ENCODE results near the gene PTK6.

Gene PTK6

GRCh38 chr20:63536997-63537524 is at the start of gene PTK6:
PTK6 (minus strand) TSS chr20:63537376; CDS start chr20:63537314, 62 bp downstream.
- no peak for DNase-seq (ENCODE audit: low read depth)
- no peak for TF ChIP-seq CTCF (IDR thresholded peaks at IDR 0.05; ENCODE audit: control insufficient read depth, insufficient read depth, low read depth, low read length, missing control alignments)
- H3K4me3 ChIP-seq (ENCODE audit: control insufficient read depth, low read depth, low read length), result peak within 1 kb of the TSS; percentile 26

GRCh38 chr20:63586797-63587196 is 49.6 kb upstream of the PTK6 start:
- H3K4me3 ChIP-seq (ENCODE audit: control insufficient read depth, low read depth, low read length), result no peak overlapping the region
- DNase-seq (ENCODE audit: low read depth), result no peak
- no peak for TF ChIP-seq CTCF (IDR thresholded peaks at IDR 0.05; ENCODE audit: control insufficient read depth, insufficient read depth, low read depth, low read length, missing control alignments)

GRCh38 chr20:63585616-63586565 is 48.7 kb upstream of the PTK6 start:
- TF ChIP-seq CTCF (IDR thresholded peaks at IDR 0.05; ENCODE audit: control insufficient read depth, insufficient read depth, low read depth, low read length, missing control alignments), result no peak

GRCh38 chr20:63582382-63583063 is 45.3 kb upstream of the PTK6 start:
- no peak for TF ChIP-seq CTCF (IDR thresholded peaks at IDR 0.05; ENCODE audit: control insufficient read depth, insufficient read depth, low read depth, low read length, missing control alignments)
- no peak overlapping the region for H3K4me3 ChIP-seq (ENCODE audit: control insufficient read depth, low read depth, low read length)
- no peak for DNase-seq (ENCODE audit: low read depth)

More at GRCh38 chr20:63585616-63586565, 48.7 kb upstream of the PTK6 start:
- H3K4me3 ChIP-seq (ENCODE audit: control insufficient read depth, low read depth, low read length), result no peak overlapping the region
- no peak for DNase-seq (ENCODE audit: low read depth)

GRCh38 chr20:63580796-63581461 is 43.8 kb upstream of the PTK6 start:
- peak; percentile 13 for DNase-seq (ENCODE audit: low read depth)
- no peak overlapping the region for H3K4me3 ChIP-seq (ENCODE audit: control insufficient read depth, low read depth, low read length)
- TF ChIP-seq CTCF (IDR thresholded peaks at IDR 0.05; ENCODE audit: control insufficient read depth, insufficient read depth, low read depth, low read length, missing control alignments), result peak; percentile 72
